ENCODE measurements around the gene CCRL2.

DNA sequence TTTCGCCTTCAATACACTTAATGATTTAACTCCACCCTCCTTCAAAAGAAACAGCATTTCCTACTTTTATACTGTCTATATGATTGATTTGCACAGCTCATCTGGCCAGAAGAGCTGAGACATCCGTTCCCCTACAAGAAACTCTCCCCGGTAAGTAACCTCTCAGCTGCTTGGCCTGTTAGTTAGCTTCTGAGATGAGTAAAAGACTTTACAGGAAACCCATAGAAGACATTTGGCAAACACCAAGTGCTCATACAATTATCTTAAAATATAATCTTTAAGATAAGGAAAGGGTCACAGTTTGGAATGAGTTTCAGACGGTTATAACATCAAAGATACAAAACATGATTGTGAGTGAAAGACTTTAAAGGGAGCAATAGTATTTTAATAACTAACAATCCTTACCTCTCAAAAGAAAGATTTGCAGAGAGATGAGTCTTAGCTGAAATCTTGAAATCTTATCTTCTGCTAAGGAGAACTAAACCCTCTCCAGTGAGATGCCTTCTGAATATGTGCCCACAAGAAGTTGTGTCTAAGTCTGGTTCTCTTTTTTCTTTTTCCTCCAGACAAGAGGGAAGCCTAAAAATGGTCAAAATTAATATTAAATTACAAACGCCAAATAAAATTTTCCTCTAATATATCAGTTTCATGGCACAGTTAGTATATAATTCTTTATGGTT is 36.1 kb upstream of the CCRL2 start, which contains the start of gene CCR5:
- TF ChIP-seq EZH2 (IDR thresholded peaks at IDR 0.05; ENCODE audit: insufficient read depth, poor library complexity, severe bottlenecking): no peak
- TF ChIP-seq EZH2phosphoT487 (IDR thresholded peaks at IDR 0.05; ENCODE audit: insufficient read depth, low read depth): no peak
